Mesenchymal stem cell (in vitro differentiated cells and primary cell): ENCODE results near the gene HIKESHI.

ENCODE experiments used
- DNase-seq: peaks from one replicate; pipeline ENCODE4 v3.0.0-alpha.2; 2013
- H2AFZ ChIP-seq: one replicate; pipeline ENCODE4 v1.6.1; 2013; ENCODE audit warnings: low read depth, mild to moderate bottlenecking, control low read depth, inconsistent platforms, low read length, moderate library complexity
- H2AK5ac ChIP-seq: 2 replicates; pipeline ENCODE4 v1.6.1; 2013; ENCODE audit warnings: low read length, moderate library complexity, mild to moderate bottlenecking, inconsistent platforms; ENCODE audit not compliant: severe bottlenecking
- H2BK120ac ChIP-seq: one replicate; pipeline ENCODE4 v1.6.1; 2013; ENCODE audit warnings: low read depth, mild to moderate bottlenecking, inconsistent platforms, low read length, moderate library complexity
- H2BK12ac ChIP-seq, 2 experiments: one replicate each; pipeline ENCODE4 v1.6.1; 2013; ENCODE audit warnings: inconsistent platforms in 2 of 2, low read length in 2 of 2, mild to moderate bottlenecking in 2 of 2, moderate library complexity in 2 of 2, control low read depth in 1 of 2
- H2BK15ac ChIP-seq: one replicate; pipeline ENCODE4 v1.6.1; 2013; ENCODE audit warnings: mild to moderate bottlenecking, low read depth, inconsistent platforms; ENCODE audit not compliant: poor library complexity, severe bottlenecking
- H2BK5ac ChIP-seq: 2 replicates; pipeline ENCODE4 v1.6.1; 2013; ENCODE audit warnings: low read depth, mild to moderate bottlenecking, low read length, control low read depth, inconsistent platforms; ENCODE audit not compliant: poor library complexity, severe bottlenecking
- H3K14ac ChIP-seq, 2 experiments: one replicate each; pipeline ENCODE4 v1.6.1; 2013; ENCODE audit warnings: inconsistent platforms in 2 of 2, low read length in 2 of 2, control low read depth in 1 of 2, mild to moderate bottlenecking in 1 of 2, moderate library complexity in 1 of 2
- H3K18ac ChIP-seq, 2 experiments: one replicate each; pipeline ENCODE4 v1.6.1; 2013; ENCODE audit warnings: inconsistent platforms in 2 of 2, low read length in 2 of 2, control low read depth in 1 of 2, low read depth in 1 of 2, mild to moderate bottlenecking in 1 of 2
- H3K23ac ChIP-seq, 2 experiments: one replicate each; pipeline ENCODE4 v1.6.1; 2013; ENCODE audit warnings: inconsistent platforms in 2 of 2, low read length in 2 of 2, mild to moderate bottlenecking in 2 of 2, moderate library complexity in 2 of 2, control low read depth in 1 of 2
- H3K27ac ChIP-seq: 2 replicates; pipeline ENCODE4 v1.5.1; 2013; ENCODE audit warnings: mild to moderate bottlenecking, moderate library complexity, low read length, control low read depth, inconsistent platforms; ENCODE audit not compliant: poor library complexity, severe bottlenecking
- H3K27me3 ChIP-seq, 2 experiments: 2 replicates each; pipeline versions ENCODE4 v1.6.1 to v1.7.0; 2013; ENCODE audit warnings: low read length in 2 of 2, mild to moderate bottlenecking in 2 of 2, moderate library complexity in 2 of 2, control low read depth in 1 of 2, inconsistent platforms in 1 of 2; ENCODE audit not compliant: control insufficient read depth in 1 of 2, insufficient read depth in 1 of 2
- H3K36me3 ChIP-seq, 2 experiments: 2 replicates each; pipeline versions ENCODE4 v1.6.1 to v1.7.0; 2013; ENCODE audit warnings: low read length in 2 of 2, control low read depth in 1 of 2, inconsistent platforms in 1 of 2, low read depth in 1 of 2, mild to moderate bottlenecking in 1 of 2; ENCODE audit not compliant: insufficient read depth in 2 of 2, control insufficient read depth in 1 of 2
- H3K4ac ChIP-seq, 2 experiments: one replicate each; pipeline ENCODE4 v1.6.1; 2013; ENCODE audit warnings: inconsistent platforms in 2 of 2, low read length in 2 of 2, mild to moderate bottlenecking in 2 of 2, moderate library complexity in 2 of 2, control low read depth in 1 of 2, low read depth in 1 of 2
- H3K4me1 ChIP-seq: 2 replicates; pipeline ENCODE4 v1.6.1; 2013; ENCODE audit warnings: low read depth, low read length, control low read depth; ENCODE audit not compliant: control insufficient read depth, insufficient read depth
- H3K4me2 ChIP-seq: 2 replicates; pipeline ENCODE4 v1.6.1; 2013; ENCODE audit warnings: low read length, mild to moderate bottlenecking, inconsistent platforms; ENCODE audit not compliant: poor library complexity, severe bottlenecking
- H3K4me3 ChIP-seq, 2 experiments: 2 replicates each; pipeline versions ENCODE4 v1.5.1 to v1.7.0; 2013; ENCODE audit warnings: low read length in 2 of 2, mild to moderate bottlenecking in 2 of 2, control low read depth in 1 of 2, low read depth in 1 of 2; ENCODE audit not compliant: insufficient read depth in 1 of 2
- H3K79me1 ChIP-seq: replicated peaks from 2 replicates; pipeline ENCODE4 v1.6.1; 2013; ENCODE audit warnings: mild to moderate bottlenecking, control low read depth, low read length, inconsistent platforms; ENCODE audit not compliant: poor library complexity, severe bottlenecking
- H3K9ac ChIP-seq: 2 replicates; pipeline ENCODE4 v1.7.0; 2013; ENCODE audit warnings: mild to moderate bottlenecking, low read length, moderate library complexity
- H3K9me3 ChIP-seq: 2 replicates; pipeline ENCODE4 v1.7.0; 2013; ENCODE audit warnings: mild to moderate bottlenecking, low read length; ENCODE audit not compliant: control insufficient read depth
- H4K8ac ChIP-seq: one replicate; pipeline ENCODE4 v1.6.1; 2013; ENCODE audit warnings: inconsistent platforms, mild to moderate bottlenecking, low read length, moderate library complexity
- H4K91ac ChIP-seq: one replicate; pipeline ENCODE4 v1.6.1; 2013; ENCODE audit warnings: mild to moderate bottlenecking, low read length, inconsistent platforms
- WGBS: methylation state at CpG from one replicate; pipeline ENCODE4 v1.1.7; 2013; ENCODE audit warnings: mixed read lengths; 5-methylcytosine and 5-hydroxymethylcytosine counted together

The HIKESHI gene

GRCh38 chr11:86259730-86260129, 42.3 kb upstream of the HIKESHI start:
- H3K4me2 ChIP-seq, result no peak overlapping the region
- H3K79me1 ChIP-seq, result peaks cover 35% of the 10 kb centered on the region
- no peak overlapping the region for H2AK5ac ChIP-seq

GRCh38 chr11:86261328-86261727, 40.7 kb upstream of the HIKESHI start:
- Histone ChIP-seq H2BK15ac (no peak overlapping the region), H3K4me3 (no peak overlapping the region), H3K14ac (no peak overlapping the region), H2BK120ac (no peak overlapping the region), H3K18ac (no peak overlapping the region), H3K27ac (no peak overlapping the region), H3K9ac (no peak overlapping the region), H3K79me1 (peaks cover 37% of the 10 kb centered on the region), H3K27me3 (no peaks in the 10 kb centered on the region), H3K4me2 (no peak overlapping the region), H4K91ac (no peak overlapping the region), H2BK12ac (no peak overlapping the region), H3K9me3 (no peaks in the 10 kb centered on the region), H3K4ac (no peak overlapping the region), H3K23ac (no peak overlapping the region), H2AFZ (no peak overlapping the region), H3K4me1 (no peaks in the 10 kb centered on the region), H3K36me3 (peaks cover 18 to 78% of the 10 kb centered on the region in 2 experiments), H2BK5ac (no peak overlapping the region), H4K8ac (no peak overlapping the region), H2AK5ac (no peak overlapping the region)
- 93% methylated on average over 3 of the region's 3 CpGs for WGBS
- DNase-seq, result no peak

More at GRCh38 chr11:86259730-86260129, 42.3 kb upstream of the HIKESHI start:
- Histone ChIP-seq H3K4ac (no peak overlapping the region), H3K27me3 (no peaks in the 10 kb centered on the region), H3K23ac (no peak overlapping the region), H3K14ac (no peak overlapping the region), H3K9ac (no peak overlapping the region), H3K4me3 (no peak overlapping the region), H2AFZ (no peak overlapping the region), H4K8ac (no peak overlapping the region), H3K9me3 (no peaks in the 10 kb centered on the region), H3K27ac (no peak overlapping the region), H3K36me3 (peaks cover 18 to 68% of the 10 kb centered on the region in 2 experiments), H3K18ac (no peak overlapping the region), H4K91ac (no peak overlapping the region), H2BK15ac (no peak overlapping the region), H2BK5ac (no peak overlapping the region), H2BK120ac (no peak overlapping the region), H3K4me1 (no peaks in the 10 kb centered on the region), H2BK12ac (no peak overlapping the region)
- no CpG with 5 or more reads among the region's 1 CpG for WGBS
- DNase-seq, result no peak

- Histone ChIP-seq H3K4me3 (no peak overlapping the region), H2AK5ac (no peak overlapping the region), H2BK12ac (no peak overlapping the region), H3K23ac (no peak overlapping the region), H3K27ac (no peak overlapping the region), H3K14ac (no peak overlapping the region), H3K9me3 (no peaks in the 10 kb centered on the region), H4K91ac (no peak overlapping the region), H3K18ac (no peak overlapping the region), H3K36me3 (peaks cover 15 to 72% of the 10 kb centered on the region in 2 experiments), H4K8ac (no peak overlapping the region), H2AFZ (no peak overlapping the region), H3K79me1 (peaks cover 31% of the 10 kb centered on the region), H2BK120ac (no peak overlapping the region), H3K4me2 (no peak overlapping the region), H3K4me1 (no peaks in the 10 kb centered on the region), H3K27me3 (no peaks in the 10 kb centered on the region), H2BK15ac (no peak overlapping the region), H2BK5ac (no peak overlapping the region), H3K9ac (no peak overlapping the region), H3K4ac (no peak overlapping the region)
- no peak for DNase-seq
- WGBS, result 98% methylated on average over 6 of the region's 6 CpGs
Measured at GRCh38 chr11:86262387-86262786, 39.7 kb upstream of the HIKESHI start.

- H3K14ac ChIP-seq, result no peak overlapping the region
- no peak overlapping the region for H2AK5ac ChIP-seq
- H3K18ac ChIP-seq, result no peak overlapping the region
- no peak overlapping the region for H3K4ac ChIP-seq
- no peak overlapping the region for H3K27ac ChIP-seq
- no peak overlapping the region for H2BK5ac ChIP-seq
- no peak overlapping the region for H2BK120ac ChIP-seq
- H2BK12ac ChIP-seq, result no peak overlapping the region
- no peak for DNase-seq
- H3K36me3 ChIP-seq, result peaks cover 12 to 69% of the 10 kb centered on the region in 2 experiments
- H3K9ac ChIP-seq, result no peak overlapping the region
- no peaks in the 10 kb centered on the region for H3K9me3 ChIP-seq
- no peak overlapping the region for H2AFZ ChIP-seq
- no peak overlapping the region for H3K23ac ChIP-seq
- no peaks in the 10 kb centered on the region for H3K27me3 ChIP-seq
- WGBS, result 100% methylated on average over 1 of the region's 2 CpGs
- H3K79me1 ChIP-seq, result peaks cover 25% of the 10 kb centered on the region
- no peak overlapping the region for H2BK15ac ChIP-seq
- no peaks in the 10 kb centered on the region for H3K4me1 ChIP-seq
- H4K8ac ChIP-seq, result no peak overlapping the region
- no peak overlapping the region for H4K91ac ChIP-seq
- no peak overlapping the region for H3K4me3 ChIP-seq
- no peak overlapping the region for H3K4me2 ChIP-seq
Measured at GRCh38 chr11:86264649-86265048, 37.4 kb upstream of the HIKESHI start.
